ENCODE data around the gene AHCTF1.
"Not testable (repeated sequence)": the region's sequence is repeated elsewhere in the genome, so short reads cannot be mapped to it uniquely, and the experiment has no call there.

AHCTF1 gene

DNA sequence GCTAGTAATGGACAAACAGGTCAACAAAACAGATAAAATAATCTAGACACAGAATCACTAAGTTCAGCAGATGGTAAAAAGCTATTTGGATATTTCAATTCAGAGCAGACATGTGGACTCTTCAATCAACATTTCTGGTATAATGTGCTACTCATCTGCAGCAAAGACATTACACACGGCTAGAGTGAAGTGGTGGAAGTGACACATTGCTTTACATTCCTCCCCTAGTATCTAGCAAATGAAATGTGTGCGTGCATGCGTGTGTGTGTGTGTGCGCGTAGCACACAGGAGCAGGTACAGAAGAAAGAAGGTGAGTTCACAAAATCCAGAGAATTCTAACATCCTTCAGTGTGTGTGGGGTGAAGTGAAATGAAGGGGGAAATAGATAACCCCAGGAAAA is 8.3 kb downstream of the AHCTF1 start:
- DNase-seq (ENCODE audit: low spot score): no peak

GRCh38 chr1:246921481-246921880 is 10.3 kb downstream of the AHCTF1 start:
- DNase-seq (ENCODE audit: low spot score): no peak

DNA sequence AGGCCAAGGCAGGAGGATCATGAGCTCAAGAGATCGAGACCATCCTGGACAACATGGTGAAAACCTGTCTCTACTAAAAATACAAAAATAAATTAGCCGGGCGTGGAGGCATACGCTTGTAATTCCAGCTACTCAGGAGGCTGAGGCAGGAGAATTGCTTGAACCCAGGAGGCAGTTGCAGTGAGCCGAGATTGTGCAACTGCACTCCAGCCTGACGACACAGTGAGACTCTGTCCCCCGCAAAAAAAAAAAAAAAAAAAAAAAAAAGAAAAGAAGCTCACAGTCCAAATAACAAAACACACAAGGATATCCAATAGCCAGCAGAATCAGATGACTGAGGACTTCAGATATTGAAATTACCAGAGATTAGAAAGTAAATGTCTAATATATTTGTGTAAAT is 11.8 kb downstream of the AHCTF1 start:
- no peak for DNase-seq (ENCODE audit: low spot score)

GRCh38 chr1:246916026-246916923 is 15.5 kb downstream of the AHCTF1 start:
- DNase-seq (ENCODE audit: low spot score): not testable (repeated sequence)

GRCh38 chr1:246907472-246907871 is 24.3 kb downstream of the AHCTF1 start:
- DNase-seq (ENCODE audit: low spot score): peak; percentile 30

GRCh38 chr1:246906833-246907232 is 24.9 kb downstream of the AHCTF1 start:
- DNase-seq (ENCODE audit: low spot score): no peak

DNA sequence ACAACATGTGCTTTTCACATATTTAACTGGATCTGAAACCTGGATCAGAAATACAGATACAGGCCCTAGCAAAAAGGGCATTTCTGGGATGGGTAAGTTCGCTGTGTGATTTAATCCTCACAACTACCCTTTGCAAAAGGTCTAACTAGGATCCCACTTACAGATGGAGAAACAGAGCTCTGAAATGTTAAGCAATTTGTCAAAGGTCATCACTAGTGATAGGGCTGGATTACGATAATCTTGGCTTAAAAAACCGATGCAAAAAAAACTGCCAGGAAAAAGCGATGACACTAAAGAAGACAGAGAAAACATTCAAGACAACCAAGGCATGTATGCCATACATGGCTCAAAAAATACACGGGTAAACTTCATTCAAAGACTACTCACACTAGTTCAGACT is 29.9 kb downstream of the AHCTF1 start:
- DNase-seq (ENCODE audit: low spot score): no peak

GRCh38 chr1:246897302-246897701 is 34.4 kb downstream of the AHCTF1 start:
- DNase-seq (ENCODE audit: low spot score): no peak

- DNase-seq (ENCODE audit: low spot score): no peak
Observed at GRCh38 chr1:246893191-246893939, 38.4 kb downstream of the AHCTF1 start.

DNA sequence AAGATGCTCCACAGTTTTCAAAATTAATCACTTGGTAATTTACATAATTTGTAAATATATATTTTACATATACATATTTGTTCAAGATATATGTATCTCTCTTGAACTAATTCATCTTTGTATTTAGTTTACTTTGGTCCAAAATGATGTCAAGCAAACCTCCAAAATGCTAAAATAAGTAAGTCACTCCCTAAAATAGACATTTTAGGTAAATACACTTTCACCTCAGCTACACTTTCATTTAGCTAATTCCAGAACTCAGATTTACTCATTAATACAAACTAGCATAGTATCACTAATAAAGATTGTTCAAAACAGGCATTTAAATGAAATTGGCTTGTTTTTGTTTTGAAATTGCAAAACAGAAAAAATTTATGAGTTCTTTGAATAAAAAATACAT is 40.6 kb downstream of the AHCTF1 start:
- no peak for DNase-seq (ENCODE audit: low spot score)

DNA sequence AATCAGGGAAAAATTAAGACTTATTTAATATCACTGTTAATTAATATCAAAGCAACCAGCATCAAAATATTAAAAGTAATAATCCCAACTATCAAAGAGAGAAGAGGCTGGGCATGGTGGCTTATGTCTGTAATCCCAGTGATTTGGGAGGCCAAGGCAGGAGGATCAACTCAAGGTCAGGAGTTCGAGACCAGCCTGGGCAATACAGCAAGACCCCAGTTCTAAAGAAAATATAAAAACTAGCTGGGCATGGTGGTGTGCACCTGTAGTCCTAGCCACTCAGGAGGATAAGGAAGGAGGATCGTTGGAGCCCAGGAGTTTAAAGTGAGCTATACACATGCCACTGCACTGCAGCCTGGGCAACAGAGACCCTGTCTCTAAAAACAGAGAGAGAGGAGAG is 43.2 kb downstream of the AHCTF1 start:
- no peak for DNase-seq (ENCODE audit: low spot score)

DNA sequence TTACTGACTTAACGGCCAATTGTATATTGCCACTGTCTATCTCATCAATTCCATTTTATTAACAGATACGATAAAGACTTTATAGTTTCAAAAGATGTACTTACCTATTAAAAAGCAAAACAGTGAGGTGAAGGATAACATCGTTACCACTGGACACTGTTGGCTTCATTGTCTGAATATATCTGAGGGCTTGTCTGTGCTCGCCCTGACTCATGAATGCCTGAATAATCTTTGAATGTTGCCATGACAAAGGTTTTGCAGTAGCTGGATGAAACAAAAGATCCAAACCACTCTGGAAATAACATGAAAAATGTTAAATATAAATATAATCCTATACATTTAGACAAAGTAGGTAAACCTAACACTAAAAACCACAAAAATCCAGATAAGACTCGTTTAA is 46.4 kb downstream of the AHCTF1 start:
- DNase-seq (ENCODE audit: low spot score): not testable (repeated sequence)

GRCh38 chr1:246878551-246878950 is 53.2 kb downstream of the AHCTF1 start:
- DNase-seq (ENCODE audit: low spot score): no peak

DNA sequence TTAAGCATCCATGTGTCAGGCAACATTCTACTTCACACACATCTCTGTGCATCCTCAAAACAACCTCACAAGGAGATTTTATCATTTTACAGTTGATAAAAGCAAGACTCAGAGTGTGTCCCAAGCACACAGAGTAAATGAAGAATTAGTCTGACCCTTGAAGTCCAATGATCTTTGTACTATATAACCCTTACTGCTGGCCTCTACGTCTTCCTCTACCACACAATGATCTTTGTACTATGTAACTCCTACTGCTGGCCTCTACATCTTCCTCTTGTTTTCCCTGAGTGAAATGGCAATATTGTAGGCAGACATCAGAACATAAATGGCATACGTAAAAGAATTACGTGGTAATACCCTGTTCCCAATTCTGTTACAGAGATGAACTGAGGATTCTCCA is 55.3 kb downstream of the AHCTF1 start:
- DNase-seq (ENCODE audit: low spot score): no peak

DNA sequence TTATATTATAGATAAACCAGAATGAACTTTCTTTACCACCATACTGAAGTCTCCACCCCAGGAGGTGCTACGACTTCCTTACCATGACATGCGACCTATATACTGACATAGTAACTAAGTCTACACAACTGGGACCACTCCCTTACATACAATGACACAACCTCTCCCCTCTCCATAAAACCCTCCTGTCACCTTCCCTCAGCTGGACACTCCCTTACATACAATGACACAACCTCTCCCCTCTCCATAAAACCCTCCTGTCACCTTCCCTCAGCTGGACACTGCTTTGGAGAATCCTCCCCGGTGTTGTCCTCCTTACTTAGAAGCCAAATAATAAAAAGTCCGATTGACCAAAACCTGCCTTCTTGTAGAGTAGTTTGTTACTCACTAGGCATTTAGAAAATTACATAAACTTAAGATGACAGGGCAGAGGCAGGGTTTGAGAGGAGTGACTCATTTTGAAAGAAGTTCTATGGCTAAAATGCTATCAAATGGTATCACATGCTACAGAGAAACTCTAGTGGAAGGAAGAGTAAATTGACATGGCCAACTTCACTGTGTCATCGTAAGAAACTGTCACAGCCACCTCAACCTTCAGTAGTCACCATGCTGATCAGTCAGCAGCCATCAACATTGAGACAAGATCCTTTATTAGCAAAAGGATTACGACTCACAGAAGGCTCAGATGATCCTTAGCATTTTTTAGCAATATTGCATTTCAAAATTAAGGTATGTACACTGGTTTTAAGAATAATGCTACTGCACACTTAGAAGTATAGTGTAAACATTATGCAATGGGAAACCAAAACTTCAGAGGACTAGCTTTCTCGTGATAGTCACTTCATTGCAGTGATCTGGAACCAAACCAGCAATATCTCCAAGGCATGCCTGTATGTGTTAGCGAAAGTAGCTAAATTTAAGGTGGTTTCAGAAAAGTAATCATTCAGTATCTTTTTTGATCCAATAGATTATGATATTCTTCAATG is 56.4 kb downstream of the AHCTF1 start:
- DNase-seq (ENCODE audit: low spot score): no peak

DNA sequence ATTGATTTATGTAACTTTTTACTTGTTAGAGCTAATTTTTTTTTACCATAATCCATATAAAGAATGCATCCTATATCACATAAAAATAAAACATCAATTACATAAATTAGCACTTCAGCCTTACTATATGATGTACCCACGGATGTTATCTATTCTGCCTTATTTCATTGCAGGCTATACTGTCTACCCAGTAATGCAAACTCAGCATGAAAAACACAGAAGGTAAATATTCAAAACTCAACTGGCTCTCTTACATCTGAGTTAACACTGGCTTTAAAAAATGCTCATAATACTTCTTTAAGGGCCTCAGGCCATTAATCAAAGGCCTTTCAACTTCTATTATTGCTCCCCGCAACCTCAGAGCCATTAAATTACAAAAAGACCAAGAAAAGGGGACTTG is 65.8 kb downstream of the AHCTF1 start:
- no peak for DNase-seq (ENCODE audit: low spot score)

- DNase-seq (ENCODE audit: low spot score): not testable (repeated sequence)
Observed at GRCh38 chr1:246863791-246864190, 68.0 kb downstream of the AHCTF1 start.

GRCh38 chr1:246860401-246860800 is 71.3 kb downstream of the AHCTF1 start:
- DNase-seq (ENCODE audit: low spot score): no peak

- no peak for DNase-seq (ENCODE audit: low spot score)
Observed at GRCh38 chr1:246856371-246856770, 75.4 kb downstream of the AHCTF1 start.

DNA sequence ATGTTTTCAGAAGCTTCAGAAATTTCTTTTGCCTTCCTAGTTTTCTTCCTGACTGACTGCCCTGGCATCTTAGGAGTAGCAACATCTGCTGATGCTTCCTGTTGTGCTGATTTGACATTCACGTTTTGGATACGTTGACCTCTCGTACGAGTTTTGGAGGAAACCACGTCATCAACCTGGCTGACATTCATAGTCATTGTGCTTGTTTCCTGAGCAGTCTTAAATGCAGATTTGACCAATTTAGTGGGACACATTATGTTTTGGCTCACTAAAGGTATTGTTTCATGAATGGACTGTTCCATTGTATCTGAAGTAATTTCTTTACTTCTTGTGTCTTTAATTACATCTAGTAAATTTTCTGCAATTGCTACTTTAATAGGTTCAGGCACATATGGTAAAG is 81.1 kb downstream of the AHCTF1 start:
- not testable (repeated sequence) for DNase-seq (ENCODE audit: low spot score)

DNA sequence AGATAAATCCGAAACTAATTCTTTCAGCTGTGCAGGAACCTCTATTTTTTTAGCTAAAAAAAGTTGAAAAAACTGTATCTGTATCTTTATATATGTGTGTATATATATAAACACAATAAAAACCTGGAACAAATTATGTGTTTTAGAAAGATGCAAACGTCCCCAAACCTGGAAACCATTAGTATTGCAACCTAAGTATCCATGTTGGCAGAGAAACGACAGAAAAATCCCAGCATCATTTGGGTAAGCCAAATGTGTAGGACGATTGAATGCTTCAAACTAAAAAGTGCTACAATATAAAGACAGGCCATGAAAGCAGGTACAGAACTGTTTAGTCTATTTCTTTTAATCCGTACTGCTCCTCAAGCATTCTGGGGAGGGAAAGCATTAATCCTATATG is 87.9 kb downstream of the AHCTF1 start:
- no peak for DNase-seq (ENCODE audit: low spot score)

- DNase-seq (ENCODE audit: low spot score): not testable (repeated sequence)
Observed at GRCh38 chr1:246840761-246841160, 91.0 kb downstream of the AHCTF1 start.

Data from D341Med (cell line).